GM10248 (cell line): ENCODE results near the gene CYP26C1.

Experiments
- CTCF ChIA-PET: fragments of 300-600 bp; sonication (Branson Sonifier 250); formaldehyde crosslinking; extraction: SDS; loops from one replicate; lab custom pipeline; 2021; ENCODE audit warnings: antibody characterized with exemption; lab: Yijun Ruan, JAX
- POLR2A ChIA-PET: fragments of 350-650 bp; sonication (Branson Sonifier 250); formaldehyde crosslinking; extraction: SDS; loops from one replicate; lab custom pipeline; 2020; ENCODE audit warnings: antibody characterized with exemption; lab: Yijun Ruan, JAX
- DNase-seq: peaks from one replicate; pipeline ENCODE4 v3.0.0; 2012; ENCODE audit errors: extremely low spot score
- CTCF ChIP-seq: IDR thresholded peaks from 2 replicates; pipeline ENCODE4 v1.5.1; 2012; ENCODE audit warnings: mild to moderate bottlenecking, low read depth; ENCODE audit errors: extremely low read depth, missing control alignments, control extremely low read depth

CYP26C1 gene

GRCh38 chr10:93066544-93066913 lies 5.9 kb downstream of the CYP26C1 start:
- DNase-seq = no peak
- ChIA-PET POLR2A (no interaction called here), CTCF (interaction anchor here (2.9 kb wide), 1 partner anchor 14 kb away, joined by 13 read pairs; no protein-coding TSS in a partner anchor)
- no peak for TF ChIP-seq CTCF

- POLR2A ChIA-PET = no interaction called here
These were observed 7.1 kb downstream of the CYP26C1 start for GRCh38 chr10:93067443-93068365.

DNA sequence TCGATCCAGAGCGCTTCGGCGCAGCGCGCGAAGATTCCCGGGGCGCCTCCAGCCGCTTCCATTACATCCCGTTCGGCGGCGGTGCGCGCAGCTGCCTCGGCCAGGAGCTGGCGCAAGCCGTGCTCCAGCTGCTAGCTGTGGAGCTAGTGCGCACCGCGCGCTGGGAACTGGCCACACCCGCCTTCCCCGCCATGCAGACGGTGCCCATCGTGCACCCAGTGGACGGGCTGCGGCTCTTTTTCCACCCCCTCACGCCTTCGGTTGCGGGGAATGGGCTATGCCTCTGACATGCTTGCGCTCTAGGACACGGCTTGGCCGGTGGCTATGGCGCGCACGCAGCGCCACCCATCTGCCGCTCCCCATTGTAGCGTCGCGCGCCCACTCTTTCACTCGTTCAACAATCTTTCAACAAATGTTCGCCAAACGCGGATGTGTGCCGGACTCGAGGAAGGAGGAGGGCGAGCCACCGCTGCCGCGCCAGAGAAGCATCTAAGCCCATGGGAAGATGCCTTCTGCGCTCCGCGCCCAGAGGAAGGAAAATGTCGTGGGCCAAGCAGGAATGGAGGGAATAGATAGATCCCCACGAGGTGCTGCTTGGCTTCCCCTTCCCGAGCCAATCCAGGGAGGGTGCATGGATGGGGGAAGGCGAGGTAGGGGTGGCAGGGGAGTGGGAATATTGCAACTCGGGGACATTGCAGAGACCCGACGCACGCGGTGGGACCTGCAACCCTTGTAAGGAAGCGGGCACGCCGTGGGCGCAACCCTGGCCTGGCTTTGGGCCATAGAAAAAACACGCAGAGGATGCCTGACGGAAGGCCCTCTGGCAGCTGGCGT lies 8.0 kb downstream of the CYP26C1 start:
- DNase-seq = no peak
- ChIA-PET POLR2A (no interaction called here), CTCF (interaction anchor here (0.6 to 1.7 kb wide), 3 partner anchors 11 to 286 kb away, joined by 3 to 10 read pairs (median 4); no protein-coding TSS in a partner anchor)
- no peak for TF ChIP-seq CTCF

More at GRCh38 chr10:93067443-93068365, 7.1 kb downstream of the CYP26C1 start:
- CTCF ChIA-PET = interaction anchor here (0.6 to 1.7 kb wide), 4 partner anchors 8 to 287 kb away, joined by 3 to 10 read pairs (median 4); no protein-coding TSS in a partner anchor
- DNase-seq = no peak
- TF ChIP-seq CTCF = no peak

GRCh38 chr10:93069245-93069561 lies 8.6 kb downstream of the CYP26C1 start:
- DNase-seq = no peak
- CTCF ChIA-PET = no interaction called here
- TF ChIP-seq CTCF = no peak
- POLR2A ChIA-PET = no interaction called here

GRCh38 chr10:93070378-93071176 lies 10.0 kb downstream of the CYP26C1 start:
- no peak for DNase-seq
- ChIA-PET CTCF (interaction anchor here (0.8 to 1.5 kb wide), 3 partner anchors 9 to 10 kb away, joined by 3 to 5 read pairs (median 3); no protein-coding TSS in a partner anchor), POLR2A (no interaction called here)
- no peak for TF ChIP-seq CTCF

- DNase-seq = no peak
- no peak for TF ChIP-seq CTCF
- CTCF ChIA-PET = interaction anchor here (1.1 to 1.5 kb wide), 2 partner anchors 9 kb away, joined by 3 to 5 read pairs; no protein-coding TSS in a partner anchor
- POLR2A ChIA-PET = no interaction called here
These were observed 10.5 kb downstream of the CYP26C1 start for GRCh38 chr10:93071177-93071472.
